Natural killer cell (primary cell): Measurements from ENCODE around the gene GRAMD1C. TPM values are rescaled to one million over a fixed set of nuclear protein-coding genes. Genes with fewer than 3 reads are reported as not detected.
A peak's percentile ranks its signal among the peaks of the same experiment; 100 is the strongest.

Experiments
- ATAC-seq, 3 donors: fragments of 150-1000 bp in 2 of 3; fragments of 200-7000 bp in 1 of 3; cut with Tn5 transposase; 1 replicate in 1 of 3; 2 replicates in 2 of 3; pipeline ENCODE4 v1.10.0; 2021; ENCODE audit warnings: mild to moderate bottlenecking in 2 of 3, moderate library complexity in 2 of 3
- DNase-seq, 2 donors: peaks; one replicate each; pipeline versions ENCODE4 v3.0.0 to v3.0.0-alpha.2; 2013 to 2021; ENCODE audit warnings: mixed read lengths in 1 of 2
- H3K27ac ChIP-seq: one replicate; pipeline ENCODE4 v1.5.1; 2013; ENCODE audit warnings: mild to moderate bottlenecking, low read length
- H3K27me3 ChIP-seq: one replicate; pipeline ENCODE4 v1.6.1; 2013; ENCODE audit warnings: low read length; ENCODE audit not compliant: control insufficient read depth, insufficient read depth
- H3K36me3 ChIP-seq: one replicate; pipeline ENCODE4 v1.6.1; 2013; ENCODE audit warnings: low read length; ENCODE audit not compliant: control insufficient read depth, insufficient read depth
- H3K4me1 ChIP-seq: one replicate; pipeline ENCODE4 v1.6.1; 2013; ENCODE audit warnings: low read length; ENCODE audit not compliant: control insufficient read depth, insufficient read depth
- H3K4me3 ChIP-seq: one replicate; pipeline ENCODE4 v1.5.1; 2013; ENCODE audit warnings: low read length
- H3K9me3 ChIP-seq: one replicate; pipeline ENCODE4 v1.6.1; 2013; ENCODE audit warnings: low read length; ENCODE audit not compliant: control insufficient read depth, insufficient read depth
- H3K27ac Mint-ChIP-seq, 2 donors: one replicate each; pipeline ENCODE4 v1.8.0; 2022; ENCODE audit warnings: mild to moderate bottlenecking in 2 of 2, mixed read lengths in 2 of 2, moderate library complexity in 1 of 2
- H3K27me3 Mint-ChIP-seq, 2 donors: one replicate each; pipeline ENCODE4 v1.8.0; 2022; ENCODE audit warnings: low read depth in 2 of 2, mixed read lengths in 2 of 2
- H3K36me3 Mint-ChIP-seq: one replicate; pipeline ENCODE4 v1.8.0; 2022; ENCODE audit warnings: mixed read lengths
- H3K4me1 Mint-ChIP-seq, 2 donors: one replicate each; pipeline ENCODE4 v1.8.0; 2022; ENCODE audit warnings: mixed read lengths in 2 of 2
- H3K4me3 Mint-ChIP-seq: one replicate; pipeline ENCODE4 v1.8.0; 2022; ENCODE audit warnings: mild to moderate bottlenecking, moderate library complexity, mixed read lengths
- H3K9me3 Mint-ChIP-seq, 2 donors: one replicate each; pipeline ENCODE4 v1.8.0; 2022; ENCODE audit warnings: mixed read lengths in 2 of 2
- CTCF ChIP-seq: fragments of 200-600 bp; IDR thresholded peaks from one replicate; pipeline ENCODE4 v1.8.0; 2022; ENCODE audit warnings: antibody characterized with exemption
- WGBS: methylation state at CpG from one replicate; pipeline ENCODE4 v1.1.7; 2013; ENCODE audit warnings: missing lambda C conversion rate; ENCODE audit not compliant: insufficient coverage; 5-methylcytosine and 5-hydroxymethylcytosine counted together
- intact Hi-C: fragments of 100-400 bp; cut with micrococcal nuclease; formaldehyde crosslinking; loops from one replicate; pipeline ENCODE4 v1.14.2; 2022
- total RNA-seq, 4 donors: library from RNA; stranded (reverse); fragments of 120-200 nt in 1 of 4; gene quantifications; one replicate each; pipeline versions ENCODE4 v1.2.3 to v1.2.4, GENCODE V29; 2013 to 2022

The GRAMD1C gene
- total RNA-seq, 3 donors from 2014 or later (not counting 1 experiment from before 2014, with no cell fraction given): 2.7 to 3.9 (median 3.6) TPM

- Mint-ChIP-seq H3K36me3 (no peaks in the 10 kb centered on the region), H3K27me3 (no peaks in the 10 kb centered on the region), H3K4me3 (no peak overlapping the region), H3K9me3 (no peaks in the 10 kb centered on the region), H3K4me1 (no peaks in the 10 kb centered on the region), H3K27ac (no peak overlapping the region)
- H3K4me1 ChIP-seq: no peaks in the 10 kb centered on the region
- ATAC-seq (no peak), DNase-seq (no peak)
- intact Hi-C loops: no loop called here
- no peaks in the 10 kb centered on the region for H3K36me3 ChIP-seq
- H3K4me3 ChIP-seq: no peak overlapping the region
- WGBS: 90% methylated on average over 3 of the region's 3 CpGs
- no peak for TF ChIP-seq CTCF
- H3K27ac ChIP-seq: no peak overlapping the region
- H3K9me3 ChIP-seq: no peaks in the 10 kb centered on the region
- H3K27me3 ChIP-seq: no peaks in the 10 kb centered on the region
Observed at GRCh38 chr3:113819866-113820265, 18.7 kb upstream of the GRAMD1C start.

GRCh38 chr3:113825090-113825489, 13.5 kb upstream of the GRAMD1C start:
- Mint-ChIP-seq H3K9me3 (no peaks in the 10 kb centered on the region), H3K27me3 (no peaks in the 10 kb centered on the region), H3K27ac (no peak overlapping the region), H3K36me3 (no peaks in the 10 kb centered on the region), H3K4me3 (no peak overlapping the region), H3K4me1 (no peaks in the 10 kb centered on the region)
- H3K4me1 ChIP-seq: peaks cover 4% of the 10 kb centered on the region
- no peaks in the 10 kb centered on the region for H3K36me3 ChIP-seq
- WGBS: 89% methylated on average over 1 of the region's 2 CpGs
- no peaks in the 10 kb centered on the region for H3K9me3 ChIP-seq
- intact Hi-C loops: no loop called here
- TF ChIP-seq CTCF: no peak
- no peak overlapping the region for H3K4me3 ChIP-seq
- H3K27ac ChIP-seq: no peak overlapping the region
- no peaks in the 10 kb centered on the region for H3K27me3 ChIP-seq
- ATAC-seq (no peak), DNase-seq (no peak)

GRCh38 chr3:113828600-113828999, 10.0 kb upstream of the GRAMD1C start:
- intact Hi-C loops: no loop called here
- H3K27me3 Mint-ChIP-seq: no peaks in the 10 kb centered on the region
- H3K27ac ChIP-seq: no peak overlapping the region
- H3K4me1 Mint-ChIP-seq: peaks cover 0 to 7% of the 10 kb centered on the region in 2 donors
- no peak overlapping the region for H3K4me3 ChIP-seq
- H3K36me3 ChIP-seq: no peaks in the 10 kb centered on the region
- H3K4me1 ChIP-seq: peaks cover 10% of the 10 kb centered on the region
- 76% methylated on average over 1 of the region's 1 CpG for WGBS
- no peaks in the 10 kb centered on the region for H3K9me3 ChIP-seq
- peaks cover 7% of the 10 kb centered on the region for H3K36me3 Mint-ChIP-seq
- no peak overlapping the region for H3K27ac Mint-ChIP-seq
- peaks cover 3 to 4% of the 10 kb centered on the region in 2 donors for H3K9me3 Mint-ChIP-seq
- ATAC-seq (no peak), DNase-seq (no peak)
- no peak overlapping the region for H3K4me3 Mint-ChIP-seq
- no peaks in the 10 kb centered on the region for H3K27me3 ChIP-seq
- TF ChIP-seq CTCF: no peak

GRCh38 chr3:113829576-113830354, 8.8 kb upstream of the GRAMD1C start:
- TF ChIP-seq CTCF: no peak
- no peak for ATAC-seq
- Histone ChIP-seq H3K4me3 (no peak overlapping the region), H3K9me3 (no peaks in the 10 kb centered on the region), H3K4me1 (peaks cover 10% of the 10 kb centered on the region), H3K27ac (peak overlapping the region; percentile 6), H3K27me3 (no peaks in the 10 kb centered on the region), H3K36me3 (no peaks in the 10 kb centered on the region)
- no peaks in the 10 kb centered on the region for H3K27me3 Mint-ChIP-seq
- no peak overlapping the region for H3K4me3 Mint-ChIP-seq
- no peak for DNase-seq
- peaks cover 7% of the 10 kb centered on the region for H3K36me3 Mint-ChIP-seq
- no peak overlapping the region for H3K27ac Mint-ChIP-seq
- peaks cover 0 to 7% of the 10 kb centered on the region in 2 donors for H3K4me1 Mint-ChIP-seq
- peaks cover 3 to 4% of the 10 kb centered on the region in 2 donors for H3K9me3 Mint-ChIP-seq
- 92% methylated on average over 10 of the region's 10 CpGs for WGBS
- intact Hi-C loops: no loop called here
